Heart left ventricle (tissue), 16 donors: ENCODE data around the gene EN1. TPM values are rescaled to one million over a fixed set of nuclear protein-coding genes. Genes with fewer than 3 reads are reported as not detected.

Experiments used
- ATAC-seq, 4 donors: fragments of 200-7000 bp; cut with Tn5 transposase; one replicate each; pipeline ENCODE4 v1.9.1; 2020 to 2022; ENCODE audit warnings: moderate library complexity in 4 of 4, mild to moderate bottlenecking in 3 of 4, moderate number of reproducible peaks in 1 of 4
- DNase-seq, 5 donors: peaks; one replicate each; pipeline ENCODE4 v3.0.0-alpha.2; 2020
- H3K27ac ChIP-seq, 12 donors: fragments of 200-600 bp; sonication (generic) in 4 of 12; one replicate each; pipeline versions ENCODE4 v1.5.0 to v1.8.0; 2016 to 2022; ENCODE audit warnings: mild to moderate bottlenecking in 2 of 12
- H3K27me3 ChIP-seq, 9 donors: fragments of 200-600 bp; sonication (generic) in 2 of 9; one replicate each; pipeline versions ENCODE4 v1.5.1 to v1.8.0; 2016 to 2022; ENCODE audit warnings: mild to moderate bottlenecking in 3 of 9
- H3K36me3 ChIP-seq, 9 donors: fragments of 200-600 bp; sonication (generic) in 2 of 9; one replicate each; pipeline versions ENCODE4 v1.5.0 to v1.8.0; 2018 to 2022; ENCODE audit warnings: mild to moderate bottlenecking in 2 of 9
- H3K4me1 ChIP-seq, 12 donors: fragments of 200-600 bp; sonication (generic) in 4 of 12; one replicate each; pipeline versions ENCODE4 v1.5.0 to v1.8.0; 2016 to 2022; ENCODE audit warnings: mild to moderate bottlenecking in 3 of 12
- H3K4me3 ChIP-seq, 12 donors: fragments of 200-600 bp; sonication (generic) in 4 of 12; one replicate each; pipeline versions ENCODE4 v1.5.0 to v1.8.0; 2017 to 2022; ENCODE audit warnings: mild to moderate bottlenecking in 9 of 12, moderate library complexity in 4 of 12
- H3K9me3 ChIP-seq, 12 donors: fragments of 200-600 bp; sonication (generic) in 4 of 12; one replicate each; pipeline versions ENCODE4 v1.5.0 to v1.8.0; 2016 to 2022; ENCODE audit warnings: mild to moderate bottlenecking in 1 of 12
- CTCF ChIP-seq, 12 donors: fragments of 200-600 bp; sonication (generic) in 4 of 12; IDR thresholded peaks; one replicate each; pipeline versions ENCODE4 v1.5.0 to v1.8.0; 2018 to 2022; ENCODE audit warnings: antibody characterized with exemption in 12 of 12, mild to moderate bottlenecking in 5 of 12
- POLR2A ChIP-seq, 2 donors: fragments of 450-650 bp; IDR thresholded peaks; one replicate each; pipeline ENCODE4 v1.6.1; 2017; ENCODE audit warnings: antibody characterized with exemption in 2 of 2, mild to moderate bottlenecking in 2 of 2, moderate library complexity in 2 of 2
- WGBS, 4 donors: extraction: QIAGEN DNeasy Blood & Tissue Kit in 2 of 4; methylation state at CpG; one replicate each; pipeline versions ENCODE4 v1.1.5 to v1.1.7; 2013 to 2018; 5-methylcytosine and 5-hydroxymethylcytosine counted together
- intact Hi-C, 10 donors: fragments of 100-400 bp; cut with DNase I; formaldehyde crosslinking; loops; one replicate each; pipeline versions ENCODE4 v1.11.1 to v1.14.2; 2022
- polyA plus RNA-seq, 2 donors: library from polyadenylated mRNA; stranded (reverse); fragments of 200-250 nt; gene quantifications; one replicate each; pipeline ENCODE4 v1.2.3, GENCODE V29; 2013
- total RNA-seq, 9 donors: library from RNA; depleted of rRNA in 2 of 9; stranded (reverse); fragments of >200 nt in 2 of 9; fragmentation: NEBNext Ultra II Directional in 3 of 9; extraction: Animal tissue kit (Norgen Biotek cat#: 25700) in 3 of 9; gene quantifications; one replicate each; pipeline versions ENCODE4 v1.1.0 to v1.2.4, GENCODE V29; 2016 to 2023
- donor health status: ischemic (EF 13 %, LVEDD 7.1; RV severe dilation, severe dysfunction).
- donor health status: healthy with polysubstance abuse.
- donor health status: DM: no; HTN: yes; CAD: no.
- donor health status: DM: no; HTN: no; CAD: no.
- donor health status: ischemic (EF 25% LVEDD 6.9; RV normal size, moderate dysfunction).
- donor health status: ischemic (EF 25% LVEDD 5.7; RV mildly dilated, moderate dysfunction).
- donor health status: healthy.
- donor health status: DM: yes; HTN: yes; CAD: no.
- donor health status: ischemic (EF 35%, LVEDD 5.7; RV mildly dilated, moderate dysfunction).
- donor health status: nonischemic (EF 11% LVEDD 7.7; RV severe dilation, severe dysfunction).
- donor health status: DM: yes; HTN: yes; CAD: no.
- donor health status: PGD.
- donor health status: ischemic (EF 29% LVEDD 5.4; RV normal size, mild dysfunction).
- donor health status: nonischemic (EF 23%, LVEDD 6.1; RV moderate dilation, normal function).

The EN1 gene
- total and polyA plus RNA-seq, 11 donors = 0.27 TPM; not detected in 10

- H3K9me3 ChIP-seq = no peaks in the 10 kb centered on the region
- intact Hi-C loops = no loop called here
- H3K27me3 ChIP-seq = peaks cover 75 to 100% (median 98%) of the 10 kb centered on the region in 9 donors
- DNase-seq (no peak), ATAC-seq (no peak)
- no peak overlapping the region for H3K4me3 ChIP-seq
- no peak overlapping the region for H3K27ac ChIP-seq
- WGBS, 4 donors = 34 to 48% (median 38%) methylated on average over 6 of the region's 6 CpGs
- TF ChIP-seq CTCF (IDR thresholded peaks at IDR 0.05) (no peak), POLR2A (IDR thresholded peaks at IDR 0.05) (no peak)
- peaks cover 3 to 42% (median 28%) of the 10 kb centered on the region in 12 donors for H3K4me1 ChIP-seq
- no peaks in the 10 kb centered on the region for H3K36me3 ChIP-seq
Measured at GRCh38 chr2:118838741-118839455, 8.6 kb downstream of the EN1 start.

- no peak overlapping the region for H3K27ac ChIP-seq
- H3K9me3 ChIP-seq = no peaks in the 10 kb centered on the region
- H3K36me3 ChIP-seq = no peaks in the 10 kb centered on the region
- no peak for DNase-seq
- no peak overlapping the region for H3K4me3 ChIP-seq
- H3K27me3 ChIP-seq = peaks cover 73 to 100% (median 98%) of the 10 kb centered on the region in 9 donors
- peaks cover 0 to 32% (median 22%) of the 10 kb centered on the region in 12 donors for H3K4me1 ChIP-seq
- intact Hi-C loops = no loop called here
- TF ChIP-seq POLR2A (IDR thresholded peaks at IDR 0.05) (no peak), CTCF (IDR thresholded peaks at IDR 0.05) (no peak)
- WGBS, 4 donors = 18 to 30% (median 24%) methylated on average over 1 to 2 of the region's 2 CpGs
- no peak for ATAC-seq
Measured at GRCh38 chr2:118837621-118838020, 9.8 kb downstream of the EN1 start.

GRCh38 chr2:118837067-118837466, 10.4 kb downstream of the EN1 start:
- H3K27me3 ChIP-seq = peaks cover 72 to 100% (median 98%) of the 10 kb centered on the region in 9 donors

More at GRCh38 chr2:118837067-118837466, 10.4 kb downstream of the EN1 start:
- H3K27ac ChIP-seq = no peak overlapping the region
- no peak for ATAC-seq
- no peaks in the 10 kb centered on the region for H3K36me3 ChIP-seq
- TF ChIP-seq CTCF (IDR thresholded peaks at IDR 0.05) = no peak
- no peak for TF ChIP-seq POLR2A (IDR thresholded peaks at IDR 0.05)
- no peaks in the 10 kb centered on the region for H3K9me3 ChIP-seq
- 9 to 25% (median 14%) methylated on average over 5 to 9 of the region's 9 CpGs for WGBS, 4 donors
- no peak overlapping the region for H3K4me3 ChIP-seq
- no peak for DNase-seq
- H3K4me1 ChIP-seq = peaks cover 0 to 27% (median 17%) of the 10 kb centered on the region in 12 donors
- intact Hi-C loops = no loop called here
